ENCODE measurements around the gene JRKL. TPM values are rescaled to one million over a fixed set of nuclear protein-coding genes. Genes with fewer than 3 reads are reported as not detected.
A peak's percentile ranks its signal among the peaks of the same experiment; 100 is the strongest.
"Not testable (repeated sequence)": the region's sequence is repeated elsewhere in the genome, so short reads cannot be mapped to it uniquely, and the experiment has no call there.

Gene JRKL
- total RNA-seq, 3 donors from 2014 or later (not counting 1 experiment from before 2014, with no cell fraction given) = 4.5 to 6.1 (median 5.5) TPM

- H3K27me3 Mint-ChIP-seq (ENCODE audit: low read depth in 2 of 2) = no peaks in the 10 kb centered on the region
- intact Hi-C loops (cut with micrococcal nuclease) = no loop called here
- H3K36me3 Mint-ChIP-seq = no peaks in the 10 kb centered on the region
- H3K4me3 Mint-ChIP-seq = no peak overlapping the region
- H3K4me1 Mint-ChIP-seq = peaks cover 15 to 20% of the 10 kb centered on the region in 2 donors
- H3K4me1 ChIP-seq (ENCODE audit: control insufficient read depth, insufficient read depth, low read length) = peaks cover 5% of the 10 kb centered on the region
- H3K27ac ChIP-seq (ENCODE audit: low read length) = no peak overlapping the region
- H3K27ac Mint-ChIP-seq = no peak overlapping the region
- H3K27me3 ChIP-seq (ENCODE audit: control insufficient read depth, insufficient read depth, low read length) = no peaks in the 10 kb centered on the region
- TF ChIP-seq CTCF (IDR thresholded peaks at IDR 0.05) = no peak
- no peak overlapping the region for H3K4me3 ChIP-seq (ENCODE audit: low read length)
- DNase-seq = no peak
- ATAC-seq = no peak
- H3K9me3 ChIP-seq (ENCODE audit: control insufficient read depth, insufficient read depth, low read length) = no peaks in the 10 kb centered on the region
- H3K36me3 ChIP-seq (ENCODE audit: control insufficient read depth, insufficient read depth, low read length) = no peaks in the 10 kb centered on the region
- H3K9me3 Mint-ChIP-seq = no peaks in the 10 kb centered on the region
Observed at GRCh38 chr11:96394773-96395172, 5.0 kb downstream of the JRKL start.

- ATAC-seq (no peak), DNase-seq (no peak)
- H3K4me1 Mint-ChIP-seq = peaks cover 4 to 6% of the 10 kb centered on the region in 2 donors
- H3K36me3 ChIP-seq (ENCODE audit: control insufficient read depth, insufficient read depth, low read length) = no peaks in the 10 kb centered on the region
- no peaks in the 10 kb centered on the region for H3K9me3 Mint-ChIP-seq
- no peaks in the 10 kb centered on the region for H3K4me1 ChIP-seq (ENCODE audit: control insufficient read depth, insufficient read depth, low read length)
- H3K27ac ChIP-seq (ENCODE audit: low read length) = no peak overlapping the region
- H3K36me3 Mint-ChIP-seq = no peaks in the 10 kb centered on the region
- intact Hi-C loops (cut with micrococcal nuclease) = no loop called here
- 79% methylated on average over 4 of the region's 4 CpGs for WGBS (ENCODE audit: insufficient coverage)
- no peak overlapping the region for H3K4me3 Mint-ChIP-seq
- no peak for TF ChIP-seq CTCF (IDR thresholded peaks at IDR 0.05)
- H3K27me3 ChIP-seq (ENCODE audit: control insufficient read depth, insufficient read depth, low read length) = no peaks in the 10 kb centered on the region
- peaks cover 0 to 4% of the 10 kb centered on the region in 2 donors for H3K27me3 Mint-ChIP-seq (ENCODE audit: low read depth in 2 of 2)
- no peak overlapping the region for H3K4me3 ChIP-seq (ENCODE audit: low read length)
- no peak overlapping the region for H3K27ac Mint-ChIP-seq
- no peaks in the 10 kb centered on the region for H3K9me3 ChIP-seq (ENCODE audit: control insufficient read depth, insufficient read depth, low read length)
Observed at GRCh38 chr11:96396637-96397036, 6.8 kb downstream of the JRKL start.

- H3K36me3 ChIP-seq (ENCODE audit: control insufficient read depth, insufficient read depth, low read length) = no peaks in the 10 kb centered on the region
- no peak overlapping the region for H3K27ac ChIP-seq (ENCODE audit: low read length)
- H3K4me1 ChIP-seq (ENCODE audit: control insufficient read depth, insufficient read depth, low read length) = no peaks in the 10 kb centered on the region
- WGBS (ENCODE audit: insufficient coverage) = 92% methylated on average over 2 of the region's 3 CpGs
- no peak overlapping the region for H3K4me3 ChIP-seq (ENCODE audit: low read length)
- intact Hi-C loops (cut with micrococcal nuclease) = no loop called here
- no peaks in the 10 kb centered on the region for H3K27me3 ChIP-seq (ENCODE audit: control insufficient read depth, insufficient read depth, low read length)
- Mint-ChIP-seq H3K4me3 (no peak overlapping the region), H3K27me3 (ENCODE audit: low read depth in 2 of 2) (peaks cover 7 to 10% of the 10 kb centered on the region in 2 donors), H3K27ac (no peak overlapping the region), H3K36me3 (no peaks in the 10 kb centered on the region), H3K4me1 (peaks cover 4 to 6% of the 10 kb centered on the region in 2 donors), H3K9me3 (no peaks in the 10 kb centered on the region)
- no peaks in the 10 kb centered on the region for H3K9me3 ChIP-seq (ENCODE audit: control insufficient read depth, insufficient read depth, low read length)
- TF ChIP-seq CTCF (IDR thresholded peaks at IDR 0.05) = no peak
- DNase-seq (no peak), ATAC-seq (no peak)
Observed at GRCh38 chr11:96397863-96398262, 8.1 kb downstream of the JRKL start.

- Mint-ChIP-seq H3K27me3 (ENCODE audit: low read depth in 2 of 2) (peaks cover 14 to 32% of the 10 kb centered on the region in 2 donors), H3K9me3 (no peaks in the 10 kb centered on the region), H3K4me1 (no peaks in the 10 kb centered on the region), H3K27ac (no peak overlapping the region), H3K4me3 (no peak overlapping the region), H3K36me3 (no peaks in the 10 kb centered on the region)
- H3K36me3 ChIP-seq (ENCODE audit: control insufficient read depth, insufficient read depth, low read length) = no peaks in the 10 kb centered on the region
- DNase-seq = no peak
- ATAC-seq = no peak
- peaks cover 4% of the 10 kb centered on the region for H3K27me3 ChIP-seq (ENCODE audit: control insufficient read depth, insufficient read depth, low read length)
- no peak overlapping the region for H3K4me3 ChIP-seq (ENCODE audit: low read length)
- no peak for TF ChIP-seq CTCF (IDR thresholded peaks at IDR 0.05)
- intact Hi-C loops (cut with micrococcal nuclease) = no loop called here
- WGBS (ENCODE audit: insufficient coverage) = no CpG with 5 or more reads among the region's 1 CpG
- H3K9me3 ChIP-seq (ENCODE audit: control insufficient read depth, insufficient read depth, low read length) = no peaks in the 10 kb centered on the region
- no peak overlapping the region for H3K27ac ChIP-seq (ENCODE audit: low read length)
- H3K4me1 ChIP-seq (ENCODE audit: control insufficient read depth, insufficient read depth, low read length) = no peaks in the 10 kb centered on the region
Observed at GRCh38 chr11:96400697-96401096, 10.9 kb downstream of the JRKL start.

- Mint-ChIP-seq H3K27me3 (ENCODE audit: low read depth in 2 of 2) (peaks cover 7 to 20% of the 10 kb centered on the region in 2 donors), H3K4me3 (peak overlapping the region; percentile 67)
- H3K4me1 ChIP-seq (ENCODE audit: control insufficient read depth, insufficient read depth, low read length); H3K36me3 Mint-ChIP-seq; H3K4me3 ChIP-seq (ENCODE audit: low read length); intact Hi-C loops (cut with micrococcal nuclease); H3K9me3 ChIP-seq (ENCODE audit: control insufficient read depth, insufficient read depth, low read length); H3K9me3 Mint-ChIP-seq; DNase-seq; H3K27me3 ChIP-seq (ENCODE audit: control insufficient read depth, insufficient read depth, low read length); H3K27ac ChIP-seq (ENCODE audit: low read length); ATAC-seq; H3K4me1 Mint-ChIP-seq; H3K27ac Mint-ChIP-seq; H3K36me3 ChIP-seq (ENCODE audit: control insufficient read depth, insufficient read depth, low read length): not testable (repeated sequence)
- 86% methylated on average over 10 of the region's 18 CpGs for WGBS (ENCODE audit: insufficient coverage)
Observed at GRCh38 chr11:96411412-96411811, 21.6 kb downstream of the JRKL start.
